UCSD-AML1 (cell line): ENCODE results near the gene PLAAT4.
"Not testable (repeated sequence)": the region's sequence is repeated elsewhere in the genome, so short reads cannot be mapped to it uniquely, and the experiment has no call there.

ENCODE experiments used
- DNase-seq: peaks from one replicate; lab custom pipeline; 2025; ENCODE audit not compliant: unreplicated experiment; lab: John Stamatoyannopoulos, UW

PLAAT4 gene

GRCh38 chr11:63564784-63565350 lies 28.3 kb downstream of the PLAAT4 start:
- no peak for DNase-seq

- no peak for DNase-seq
These were observed 30.6 kb downstream of the PLAAT4 start for GRCh38 chr11:63567044-63567840.

- no peak for DNase-seq
These were observed 33.0 kb downstream of the PLAAT4 start for GRCh38 chr11:63569570-63569969.

- no peak for DNase-seq
These were observed 35.5 kb downstream of the PLAAT4 start for GRCh38 chr11:63572026-63572688.

GRCh38 chr11:63573881-63574855 lies 37.6 kb downstream of the PLAAT4 start:
- peak; percentile 59 for DNase-seq

GRCh38 chr11:63574856-63575602 lies 38.4 kb downstream of the PLAAT4 start:
- no peak for DNase-seq

- not testable (repeated sequence) for DNase-seq
These were observed 42.3 kb downstream of the PLAAT4 start for GRCh38 chr11:63578882-63579281.

GRCh38 chr11:63581224-63581623 lies 44.6 kb downstream of the PLAAT4 start:
- not testable (repeated sequence) for DNase-seq

- no peak for DNase-seq
These were observed 46.7 kb downstream of the PLAAT4 start for GRCh38 chr11:63583357-63583677.

- no peak for DNase-seq
These were observed 50.0 kb downstream of the PLAAT4 start for GRCh38 chr11:63586451-63587166.

GRCh38 chr11:63589000-63589399 lies 52.4 kb downstream of the PLAAT4 start:
- no peak for DNase-seq

GRCh38 chr11:63590024-63590788 lies 53.6 kb downstream of the PLAAT4 start:
- DNase-seq = no peak

GRCh38 chr11:63592975-63593395 lies 56.4 kb downstream of the PLAAT4 start:
- peak; percentile 21 for DNase-seq

GRCh38 chr11:63595296-63595695 lies 58.7 kb downstream of the PLAAT4 start:
- no peak for DNase-seq
